GM19239 (cell line): ENCODE data around the gene BBOF1.

ENCODE experiments used
- DNase-seq: peaks from one replicate; pipeline ENCODE4 v3.0.0; 2011; ENCODE audit warnings: low spot score; ENCODE audit not compliant: insufficient read length
- FAIRE-seq: peaks from 2 replicates; lab custom pipeline; 2011; peaks lifted over from hg19 to GRCh38; lab: Jason Lieb, UNC

Gene BBOF1

GRCh38 chr14:74019408-74020137, 424 bp downstream of the BBOF1 start:
- DNase-seq: no peak
- no peak for FAIRE-seq

- no peak for FAIRE-seq
- DNase-seq: no peak
Measured at GRCh38 chr14:74022346-74022745, 3.2 kb downstream of the BBOF1 start.

- DNase-seq (no peak), FAIRE-seq (no peak)
Measured at GRCh38 chr14:74029136-74029535, 10.0 kb downstream of the BBOF1 start.

- FAIRE-seq (no peak), DNase-seq (no peak)
Measured at GRCh38 chr14:74034572-74034971, 15.4 kb downstream of the BBOF1 start.

- DNase-seq (no peak), FAIRE-seq (no peak)
Measured at GRCh38 chr14:74035556-74035955, 16.4 kb downstream of the BBOF1 start.

GRCh38 chr14:74038020-74038859, 19.1 kb downstream of the BBOF1 start:
- no peak for DNase-seq
- peak; percentile 89 for FAIRE-seq

- no peak for DNase-seq
- no peak for FAIRE-seq
Measured at GRCh38 chr14:74042296-74042695, 23.1 kb downstream of the BBOF1 start.

GRCh38 chr14:74045522-74045921, 26.4 kb downstream of the BBOF1 start:
- DNase-seq: no peak
- no peak for FAIRE-seq

- no peak for DNase-seq
- FAIRE-seq: no peak
Measured at GRCh38 chr14:74048281-74048680, 29.1 kb downstream of the BBOF1 start.

GRCh38 chr14:74049876-74050495, 30.8 kb downstream of the BBOF1 start:
- FAIRE-seq: no peak

GRCh38 chr14:74062809-74063150, 43.6 kb downstream of the BBOF1 start:
- DNase-seq (no peak), FAIRE-seq (no peak)

More at GRCh38 chr14:74049876-74050495, 30.8 kb downstream of the BBOF1 start:
- DNase-seq: no peak

GRCh38 chr14:74064426-74064825, 45.3 kb downstream of the BBOF1 start:
- DNase-seq (no peak), FAIRE-seq (no peak)

- FAIRE-seq: no peak
- DNase-seq: no peak
Measured at GRCh38 chr14:74064883-74065282, 45.7 kb downstream of the BBOF1 start.

GRCh38 chr14:74065746-74066575, 46.8 kb downstream of the BBOF1 start:
- DNase-seq (no peak), FAIRE-seq (no peak)

GRCh38 chr14:74077401-74077800, 58.3 kb downstream of the BBOF1 start:
- FAIRE-seq: no peak
- DNase-seq: no peak

GRCh38 chr14:74080820-74081460, 61.8 kb downstream of the BBOF1 start:
- FAIRE-seq (no peak), DNase-seq (no peak)

GRCh38 chr14:74081491-74081890, 62.3 kb downstream of the BBOF1 start:
- no peak for FAIRE-seq
- no peak for DNase-seq

GRCh38 chr14:74083161-74083560, 64.0 kb downstream of the BBOF1 start:
- no peak for FAIRE-seq
- DNase-seq: no peak

GRCh38 chr14:74083784-74084276, 64.7 kb downstream of the BBOF1 start:
- DNase-seq (no peak), FAIRE-seq (no peak)
